Central memory CD4-positive, alpha-beta T cell (primary cell): ENCODE measurements around the gene BEND5.

Experiments used
- DNase-seq: peaks from one replicate; pipeline ENCODE4 v3.0.0; 2022
- total RNA-seq, 3 experiments: gene quantifications; one replicate each; lab custom pipeline; 2026; lab: John Stamatoyannopoulos, UW

The BEND5 gene, protein sequence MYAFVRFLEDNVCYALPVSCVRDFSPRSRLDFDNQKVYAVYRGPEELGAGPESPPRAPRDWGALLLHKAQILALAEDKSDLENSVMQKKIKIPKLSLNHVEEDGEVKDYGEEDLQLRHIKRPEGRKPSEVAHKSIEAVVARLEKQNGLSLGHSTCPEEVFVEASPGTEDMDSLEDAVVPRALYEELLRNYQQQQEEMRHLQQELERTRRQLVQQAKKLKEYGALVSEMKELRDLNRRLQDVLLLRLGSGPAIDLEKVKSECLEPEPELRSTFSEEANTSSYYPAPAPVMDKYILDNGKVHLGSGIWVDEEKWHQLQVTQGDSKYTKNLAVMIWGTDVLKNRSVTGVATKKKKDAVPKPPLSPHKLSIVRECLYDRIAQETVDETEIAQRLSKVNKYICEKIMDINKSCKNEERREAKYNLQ
- total RNA-seq, result 0.07 to 1.4 (median 1.0) reads per million in 3 experiments

DNA sequence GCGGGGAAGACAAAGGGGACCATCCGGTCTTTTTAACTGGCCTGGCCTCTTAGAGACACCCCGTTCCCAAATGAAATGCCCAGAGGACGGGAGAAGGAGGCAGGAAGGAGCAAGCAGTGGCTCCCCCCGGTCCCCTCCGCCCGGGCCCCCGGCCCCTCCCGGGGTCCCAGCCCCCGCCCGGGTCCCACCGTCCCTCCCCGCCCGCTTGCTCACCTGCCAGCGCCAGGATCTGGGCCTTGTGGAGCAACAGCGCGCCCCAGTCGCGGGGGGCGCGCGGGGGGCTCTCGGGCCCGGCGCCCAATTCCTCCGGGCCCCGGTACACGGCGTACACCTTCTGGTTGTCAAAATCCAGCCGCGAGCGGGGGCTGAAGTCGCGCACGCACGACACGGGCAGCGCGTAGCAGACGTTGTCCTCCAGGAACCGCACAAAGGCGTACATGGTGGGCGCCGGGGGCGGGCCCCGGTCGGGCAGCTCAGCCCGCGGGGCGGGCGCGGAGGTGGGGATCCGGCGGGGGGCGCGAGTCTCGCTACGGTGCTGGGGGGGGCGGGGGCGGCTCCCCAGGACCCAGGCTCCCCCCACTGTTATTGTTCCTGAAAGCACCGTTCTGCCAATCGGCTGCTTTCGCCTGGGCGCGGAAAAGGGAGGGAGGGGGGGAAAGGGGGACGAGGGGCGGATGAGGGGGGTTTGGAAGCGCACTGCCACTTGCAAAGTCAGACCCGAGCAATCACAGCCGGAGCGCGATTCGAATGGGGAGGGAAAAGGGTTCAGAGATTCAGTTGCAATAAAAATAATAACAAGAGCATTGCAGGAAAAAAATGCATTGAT, at the start of gene BEND5:
BEND5 (minus strand) TSS at position 499 of the 826 bp plus-strand sequence; CDS start at position 439, 60 bp downstream.
- DNase-seq, result peak; percentile 2

DNA sequence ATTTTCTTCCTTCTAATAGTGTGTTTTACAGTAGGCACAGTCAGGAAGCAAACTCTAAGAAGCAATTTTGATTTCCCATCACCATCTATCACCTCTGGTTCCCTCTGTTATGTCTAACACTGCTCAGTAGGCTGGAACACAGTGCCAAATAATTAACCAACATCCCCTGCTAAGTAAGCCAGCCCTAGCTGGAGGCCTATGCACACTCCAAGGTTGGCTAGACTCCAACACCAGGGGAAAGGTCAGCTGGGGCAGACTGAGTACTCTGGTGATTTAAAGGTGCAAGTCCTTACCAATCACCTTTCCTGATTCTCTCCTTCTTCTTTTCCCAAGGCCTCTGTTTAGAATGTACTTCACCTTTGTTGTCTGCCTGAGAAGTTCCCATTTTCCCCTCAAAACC, 46.5 kb upstream of the BEND5 start:
- DNase-seq, result no peak

DNA sequence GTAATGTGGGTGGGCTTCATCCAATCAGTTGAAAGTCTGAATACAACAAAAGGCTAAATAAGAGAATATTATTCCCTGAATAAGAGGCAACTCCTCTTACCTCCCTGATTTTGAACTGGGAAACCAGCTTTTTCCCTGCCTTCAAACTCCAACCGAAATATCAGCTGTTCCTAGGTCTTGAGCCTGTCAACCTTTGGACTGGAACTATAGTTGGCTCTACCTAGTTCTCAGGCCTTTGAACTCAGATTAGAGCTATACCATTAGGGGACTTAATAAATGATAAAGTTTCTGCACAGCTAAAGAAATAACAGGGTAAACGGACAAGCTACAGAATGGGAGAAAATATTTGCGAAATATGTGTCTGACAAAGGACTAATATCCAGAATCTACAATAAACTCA, 43.8 kb upstream of the BEND5 start:
- no peak for DNase-seq

DNA sequence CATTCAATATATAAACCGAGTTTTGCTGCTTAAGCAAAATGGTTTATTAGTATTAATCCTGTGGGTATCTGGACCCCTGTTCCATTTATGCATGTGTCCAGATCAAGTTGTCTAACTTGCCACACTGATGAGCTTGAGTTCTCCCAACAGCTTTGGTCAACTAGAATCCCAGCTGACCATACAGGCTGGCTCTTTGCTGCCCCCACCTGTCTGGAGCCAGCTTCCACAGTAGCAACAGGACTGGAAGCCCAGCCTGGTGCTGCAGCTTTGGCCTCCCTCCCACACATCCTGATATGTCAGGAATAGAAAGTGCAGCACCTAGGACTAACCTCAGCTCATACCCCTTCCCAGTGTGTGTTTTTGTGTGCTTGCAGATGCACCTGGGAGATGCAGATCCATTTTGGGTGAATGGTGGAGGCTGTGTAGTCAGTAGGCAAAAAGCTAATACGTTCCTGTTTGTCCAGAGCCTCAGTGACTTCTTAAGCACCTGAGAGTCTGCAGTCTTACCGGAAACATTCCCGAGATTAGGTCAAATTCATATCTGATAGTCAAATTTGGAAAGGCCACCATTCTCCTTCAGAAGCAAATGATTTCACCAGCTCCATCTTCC, 40.9 kb upstream of the BEND5 start:
- DNase-seq, result no peak

DNA sequence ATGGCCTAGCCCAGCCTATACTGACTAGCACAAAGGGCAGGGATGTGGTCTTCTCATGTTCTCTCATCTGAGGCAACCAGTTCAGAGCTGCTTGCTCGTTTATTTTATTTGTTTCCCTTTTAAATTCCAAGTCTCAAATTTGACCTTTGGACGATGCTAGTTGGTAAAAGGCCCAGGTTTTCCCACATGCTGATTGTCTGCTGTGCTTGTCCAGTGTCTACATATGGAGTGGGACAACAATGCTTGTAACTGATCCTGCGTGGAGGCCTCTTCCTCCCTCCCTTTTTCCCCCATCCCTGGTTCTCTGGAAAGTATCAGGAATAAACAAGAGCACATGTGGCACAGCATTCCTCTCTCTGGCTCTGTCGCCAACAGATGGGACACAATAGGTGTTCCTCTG, 34.0 kb upstream of the BEND5 start:
- no peak for DNase-seq

DNA sequence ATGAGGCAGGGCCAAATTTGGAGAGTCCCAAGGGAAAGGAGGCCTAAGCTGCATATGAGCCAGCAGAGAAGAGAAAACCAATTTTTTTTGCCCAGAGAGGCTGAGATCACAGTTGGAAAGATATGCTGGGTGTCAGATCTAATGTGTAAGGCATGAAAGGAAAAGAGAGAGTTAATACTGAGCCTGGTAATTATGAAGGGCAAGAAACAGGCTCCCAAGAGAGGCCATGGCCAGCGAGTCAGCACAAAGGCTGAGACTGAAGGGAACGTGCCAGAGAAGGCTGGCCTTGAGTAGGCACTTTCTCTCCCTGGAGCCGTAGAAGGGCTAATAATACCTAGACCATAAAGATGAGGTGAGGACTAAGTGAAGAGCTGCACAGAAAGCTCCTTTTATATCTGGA, 31.8 kb upstream of the BEND5 start:
- no peak for DNase-seq

DNA sequence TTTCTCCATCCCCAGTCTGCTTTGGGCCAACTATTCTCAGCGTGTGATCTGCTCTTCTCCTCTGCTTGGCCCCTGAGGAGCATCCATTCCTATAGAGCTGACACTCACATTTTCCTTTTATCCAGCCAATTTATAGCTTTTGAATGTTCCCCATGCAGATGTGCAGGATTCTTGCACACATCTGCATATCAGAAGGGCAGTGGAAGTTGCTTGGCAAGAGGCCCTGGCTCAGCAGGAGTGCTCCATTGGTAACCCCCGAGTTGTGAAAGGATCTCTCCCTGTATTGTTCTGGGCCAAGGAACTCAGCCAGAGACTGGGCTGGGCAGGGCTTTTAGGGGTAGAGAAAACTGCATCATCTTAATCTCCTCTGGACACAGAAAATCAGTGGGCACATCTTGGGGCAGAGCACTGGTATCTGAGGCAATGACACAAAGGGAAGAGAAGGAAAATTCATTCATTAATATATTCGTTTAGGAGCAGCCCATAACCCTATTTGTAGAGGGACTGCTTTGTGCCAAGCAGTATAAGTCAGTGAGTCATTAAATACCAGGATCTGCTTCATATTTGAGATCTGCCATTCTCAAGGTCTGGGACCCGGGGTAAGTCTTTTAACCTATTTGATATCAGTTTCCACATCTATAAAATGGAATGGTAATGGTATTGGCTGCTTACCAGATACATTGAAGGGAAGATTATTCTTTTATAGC, 31.0 kb upstream of the BEND5 start:
- DNase-seq, result no peak

DNA sequence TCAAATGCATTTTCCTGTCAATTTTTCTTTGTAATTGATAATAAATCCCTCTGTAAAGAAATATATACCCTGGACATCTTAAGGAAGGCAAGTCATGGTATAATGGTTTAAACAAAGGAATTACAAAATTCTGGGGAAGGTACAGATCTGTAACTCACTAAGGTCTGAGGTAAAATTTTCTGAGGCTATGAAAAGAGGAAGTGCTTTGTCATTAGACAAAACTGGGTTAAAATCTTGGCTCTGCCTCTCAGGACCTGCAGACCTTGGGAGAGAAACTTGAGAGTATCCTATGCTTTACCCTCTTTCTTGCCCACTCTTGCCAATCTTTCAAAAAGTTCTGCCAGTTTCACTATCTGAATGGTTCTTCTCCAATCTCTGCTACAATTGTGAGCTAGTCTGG, 26.8 kb upstream of the BEND5 start:
- DNase-seq, result no peak

DNA sequence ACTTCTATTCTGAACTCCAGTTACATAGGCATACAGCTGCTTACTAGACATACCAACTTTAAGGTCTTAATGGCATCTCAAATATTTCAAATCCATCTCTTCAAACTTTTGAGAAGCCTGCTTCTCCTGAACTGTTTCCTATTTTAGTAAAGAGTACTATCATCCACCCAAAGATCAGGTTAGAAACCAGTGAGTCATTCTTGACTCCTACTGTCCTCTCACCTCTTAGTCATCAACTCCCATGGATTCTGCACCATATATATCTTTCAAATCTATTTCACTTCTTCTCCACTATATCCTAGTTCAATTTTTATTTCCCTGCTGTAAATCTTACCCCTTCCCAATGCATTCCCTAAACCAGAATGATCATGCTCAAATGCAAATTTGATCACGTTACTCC, 18.1 kb upstream of the BEND5 start:
- no peak for DNase-seq

DNA sequence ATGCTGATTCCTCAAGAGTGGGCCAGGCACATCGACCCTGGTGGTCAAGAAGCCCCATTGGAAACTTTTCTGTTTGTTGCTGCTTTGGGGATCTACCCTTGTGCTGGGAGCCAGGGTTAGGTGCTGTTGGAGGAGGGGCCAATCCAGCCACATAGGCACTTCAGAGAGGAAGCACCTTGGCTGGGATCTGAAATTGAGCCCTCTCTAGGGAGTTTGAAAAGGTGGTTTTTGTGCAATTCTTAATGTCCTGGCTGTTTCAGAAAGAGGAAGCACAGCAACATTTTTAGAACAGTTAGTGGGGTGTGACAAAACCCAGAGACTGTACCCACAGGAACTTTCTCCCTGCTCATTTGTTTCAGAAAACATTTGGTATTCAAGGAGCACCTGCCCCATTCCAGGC, 17.2 kb upstream of the BEND5 start:
- DNase-seq, result no peak

DNA sequence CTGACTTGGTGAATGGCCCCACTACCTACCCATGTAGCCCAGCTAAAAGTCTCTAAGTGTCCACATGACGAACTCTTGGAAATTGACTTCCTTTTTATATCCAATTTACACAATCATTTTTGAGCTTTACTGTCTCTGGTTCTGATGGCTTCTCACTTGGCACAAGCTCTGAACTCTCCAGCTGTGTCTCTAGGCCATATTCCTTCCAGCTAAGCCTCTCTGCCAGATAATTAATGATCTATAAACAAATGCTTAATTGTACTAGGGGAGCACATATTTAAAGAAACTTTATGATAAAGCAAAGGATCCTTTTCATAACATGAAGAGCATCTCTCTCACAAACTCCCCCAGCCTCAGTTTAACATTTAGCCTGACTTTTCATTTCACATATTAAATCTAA, 16.3 kb upstream of the BEND5 start:
- DNase-seq, result no peak

DNA sequence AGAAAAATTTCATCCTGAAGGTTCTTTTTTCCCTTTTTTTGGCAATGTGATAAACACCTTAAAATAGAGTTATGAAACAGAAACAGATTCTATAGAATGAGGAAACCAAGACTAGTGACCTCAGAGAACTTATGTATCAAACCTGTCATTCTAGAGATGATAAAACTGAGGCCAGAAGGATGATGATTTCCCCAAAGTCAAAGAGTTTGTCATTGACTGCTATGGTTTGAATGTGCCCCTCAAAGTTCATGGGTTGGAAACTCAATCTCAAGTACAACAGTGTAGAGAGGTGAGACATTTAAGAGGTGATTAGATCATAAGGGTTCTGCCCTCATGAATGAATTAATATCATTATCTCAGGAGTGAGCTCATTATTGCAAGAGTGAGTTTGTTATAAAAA, 13.7 kb upstream of the BEND5 start:
- DNase-seq, result no peak

DNA sequence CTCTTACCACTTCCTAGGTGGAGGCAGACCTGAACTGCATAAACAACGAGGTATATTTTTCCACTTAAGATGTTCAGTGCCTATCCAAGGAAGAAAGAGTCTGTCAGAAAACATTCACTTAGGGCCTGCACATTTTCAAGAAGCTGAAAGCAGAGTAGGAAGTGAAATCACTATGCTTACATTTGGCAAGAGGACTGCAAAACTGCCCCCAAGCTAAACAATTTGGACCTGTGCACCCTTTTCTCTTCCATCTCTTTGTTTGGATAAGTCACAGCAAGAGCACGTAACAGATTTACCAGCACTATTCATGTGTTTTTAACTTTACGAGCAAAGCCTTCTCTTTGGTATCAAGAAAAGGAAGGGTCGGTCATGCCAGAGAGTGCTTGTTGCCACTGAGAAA, 13.2 kb upstream of the BEND5 start:
- DNase-seq, result no peak

DNA sequence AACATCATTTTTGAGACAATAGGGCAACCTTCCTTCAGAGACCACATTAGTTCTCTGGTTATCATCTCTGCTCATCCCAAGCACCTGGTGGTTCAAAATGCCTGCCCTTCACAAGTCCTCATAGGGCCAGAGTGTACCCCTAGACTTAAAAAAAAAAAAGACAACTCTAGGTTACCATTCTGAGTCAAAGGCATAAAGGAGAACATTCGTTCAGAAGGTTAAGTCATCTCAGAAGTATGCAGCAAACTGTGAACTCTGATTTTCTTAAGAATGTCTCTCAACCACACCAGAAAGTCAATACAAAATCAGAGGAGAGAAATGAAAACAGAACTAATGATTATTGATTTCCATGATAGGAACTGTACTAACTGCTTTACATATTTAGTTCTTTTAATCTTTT, 9.2 kb upstream of the BEND5 start:
- DNase-seq, result no peak

DNA sequence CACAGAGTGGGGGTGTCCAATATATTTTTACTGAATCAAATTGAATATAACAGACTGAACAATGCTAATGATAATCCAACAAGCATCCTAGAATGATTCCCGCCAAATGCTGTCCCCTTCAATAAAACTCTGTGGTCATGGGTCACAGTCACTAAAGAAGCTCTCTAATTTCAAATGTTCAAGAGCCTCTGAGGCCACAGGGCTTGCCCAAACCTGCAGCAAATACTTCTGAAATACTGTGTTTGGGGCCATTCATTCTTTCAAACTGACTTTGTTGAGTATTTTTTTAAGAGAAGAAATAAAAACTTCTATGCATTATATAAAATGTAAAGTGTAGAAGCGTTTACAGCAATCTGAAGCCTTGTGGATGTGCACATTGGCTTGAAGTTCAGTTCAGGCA, 7.6 kb upstream of the BEND5 start:
- DNase-seq, result no peak

DNA sequence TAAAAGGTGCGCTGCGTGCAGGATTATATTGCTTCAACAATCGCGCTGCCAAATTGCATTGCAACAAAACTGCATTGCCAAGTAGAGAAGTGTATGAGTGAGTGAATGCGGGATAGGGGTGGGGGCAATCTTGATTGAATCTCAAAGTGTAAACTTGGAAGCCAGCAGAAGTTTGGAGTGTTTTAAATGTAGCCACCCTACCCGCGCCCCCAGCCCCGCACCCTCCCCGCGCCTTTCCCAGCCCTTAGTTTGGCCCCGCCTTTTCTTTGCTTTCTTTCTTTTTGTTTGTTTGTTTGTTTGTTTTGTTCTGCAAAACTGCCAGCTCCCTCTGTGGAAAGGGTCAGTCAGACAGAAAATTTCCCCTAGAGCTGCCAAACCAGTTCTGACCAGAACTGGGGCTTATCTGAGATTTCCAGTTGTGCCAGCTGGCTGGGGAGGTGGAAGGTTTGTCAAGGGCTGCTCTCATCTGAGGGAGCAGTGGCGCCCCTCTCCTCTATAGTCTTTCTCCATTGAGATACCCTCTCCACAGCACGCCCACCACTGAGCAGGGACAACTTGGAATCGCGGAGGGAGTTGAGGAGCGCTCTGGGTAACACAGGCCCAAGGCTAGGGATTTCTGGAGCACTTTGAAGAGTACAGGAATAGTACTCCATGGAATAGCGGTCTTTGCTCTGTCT, 666 bp upstream of the BEND5 start:
- no peak for DNase-seq

DNA sequence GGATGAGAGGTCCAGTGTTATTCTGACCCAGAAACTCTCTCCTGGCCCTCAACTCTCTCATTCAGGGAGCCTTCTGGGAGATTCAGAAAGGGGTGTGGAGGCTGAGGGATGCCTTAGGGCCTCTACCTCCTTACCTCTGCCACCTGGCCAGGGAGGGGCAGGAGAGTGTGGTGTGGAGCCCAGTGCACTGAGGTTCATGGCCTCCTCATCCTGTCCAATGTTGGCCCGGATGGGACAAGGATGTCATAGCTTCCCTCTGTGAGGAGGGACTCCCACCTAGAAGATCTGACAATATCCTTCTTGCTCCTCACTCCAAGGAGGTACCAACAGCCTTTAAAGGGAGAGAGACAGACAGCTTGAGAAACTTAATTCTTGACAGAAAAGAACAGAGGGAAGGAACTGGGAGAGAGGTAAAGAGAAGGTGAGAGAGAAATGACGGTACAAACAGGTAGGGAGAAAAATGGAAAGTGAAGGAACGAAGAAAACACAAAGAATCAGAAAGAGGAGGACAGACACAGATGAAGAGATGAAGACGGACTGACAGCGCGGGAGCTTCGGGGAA, 779 bp downstream of the BEND5 start:
- DNase-seq, result no peak

DNA sequence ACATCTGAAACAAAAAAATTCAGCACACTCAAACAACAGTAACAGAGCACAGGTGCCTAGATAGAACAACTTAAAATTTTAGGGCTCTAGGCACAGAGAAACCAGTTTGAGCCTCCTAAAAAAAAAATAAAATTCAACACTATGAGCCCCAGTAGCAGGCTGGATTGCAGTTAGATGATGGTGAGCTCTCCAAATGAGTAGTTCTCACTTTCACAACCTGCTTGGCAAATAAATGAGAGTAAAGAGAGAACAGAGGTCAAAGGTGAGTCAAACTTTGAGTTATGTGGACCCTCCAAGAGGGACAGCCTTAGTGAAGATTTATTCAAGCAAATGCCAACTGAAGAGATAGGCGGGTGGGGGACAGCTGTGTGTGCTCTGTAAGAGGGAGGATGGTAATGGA, 3.6 kb downstream of the BEND5 start:
- DNase-seq, result no peak

DNA sequence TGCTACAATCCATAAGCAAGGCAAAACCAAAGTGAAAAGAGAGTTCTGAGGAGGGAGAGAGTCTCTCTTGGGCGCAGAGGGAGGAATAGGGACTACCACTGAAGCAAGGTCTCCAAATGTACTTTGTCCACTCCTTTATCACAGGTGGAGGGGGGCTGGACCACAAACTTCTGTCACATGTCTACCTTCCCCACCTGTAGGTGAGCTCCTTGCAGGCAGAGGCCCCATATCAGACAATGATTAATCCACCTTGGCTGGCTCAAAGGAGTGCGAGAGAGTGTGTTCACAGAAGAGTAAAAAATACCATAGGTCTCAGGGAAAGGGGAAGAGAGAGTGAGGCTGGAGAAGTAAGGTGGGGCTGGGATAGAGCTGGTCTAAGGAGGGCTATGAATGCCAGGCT, 4.5 kb downstream of the BEND5 start:
- no peak for DNase-seq

DNA sequence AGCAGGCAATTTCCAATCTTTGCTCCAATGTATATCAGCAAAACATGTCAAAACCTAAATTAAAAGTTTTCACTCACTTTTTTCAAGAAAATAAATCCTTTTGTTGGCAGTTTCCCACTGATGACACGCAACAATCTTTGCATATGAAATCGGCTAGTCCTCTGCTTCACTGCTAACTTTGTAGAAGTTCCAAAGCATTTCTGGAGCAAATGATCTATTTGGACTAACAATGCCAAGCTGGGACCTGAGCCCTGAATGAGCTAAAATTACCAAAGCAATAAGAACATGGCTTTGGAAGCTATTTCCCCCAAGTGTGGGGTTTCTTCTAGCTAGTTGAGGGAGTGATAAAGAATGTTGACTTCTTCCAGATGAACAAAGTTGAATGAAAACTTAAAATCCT, 5.1 kb downstream of the BEND5 start:
- DNase-seq, result no peak

DNA sequence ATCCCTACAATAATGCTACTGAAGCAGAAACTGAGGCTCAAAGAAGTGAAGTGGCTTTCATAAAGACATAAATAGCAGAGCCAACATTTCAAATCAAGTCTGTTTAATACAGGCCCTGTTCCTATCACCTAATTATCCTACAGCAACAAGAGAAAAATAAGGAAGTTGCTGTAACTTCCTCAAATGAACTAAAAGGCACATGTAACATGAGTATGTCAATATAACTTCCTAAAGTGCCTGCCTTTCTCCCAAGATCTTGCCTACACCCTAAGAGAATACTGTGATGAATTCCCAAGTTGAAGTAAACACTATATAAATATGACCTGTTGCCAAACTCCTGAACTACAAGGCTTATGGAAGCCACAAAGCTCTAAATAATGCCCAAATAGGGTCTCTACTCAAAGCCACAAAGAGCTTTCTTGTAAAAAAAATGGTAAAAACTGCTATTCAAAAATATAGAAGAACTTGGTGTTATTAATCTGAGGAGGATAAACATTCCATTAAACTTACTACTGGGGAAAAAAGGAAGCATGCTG, 8.6 kb downstream of the BEND5 start:
- no peak for DNase-seq

DNA sequence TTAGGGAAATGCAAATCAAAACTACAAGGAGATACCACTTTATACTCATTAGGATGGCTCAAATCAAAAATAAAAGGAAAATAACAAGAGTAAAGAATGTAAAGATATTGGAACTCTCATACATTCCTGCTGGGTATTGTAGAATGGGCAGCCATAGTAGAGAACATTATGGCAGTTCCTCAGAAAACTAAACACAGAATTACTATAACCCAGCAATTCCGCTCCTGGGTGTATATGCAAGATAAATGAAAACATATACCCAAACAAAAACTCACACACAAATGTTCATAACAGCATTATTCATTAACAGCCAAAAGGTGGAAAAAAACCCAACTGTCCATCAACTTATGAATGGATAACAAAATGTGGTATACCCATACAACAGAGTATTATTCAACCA, 11.4 kb downstream of the BEND5 start:
- no peak for DNase-seq
